HG03521 (cell line): ENCODE measurements around the gene GEMIN7.

Experiments
- ATAC-seq: cut with Tn5 transposase; IDR thresholded peaks from one replicate; pipeline ENCODE4 v1.9.1; 2021; ENCODE audit warnings: mild to moderate bottlenecking, moderate library complexity; ENCODE audit not compliant: unreplicated experiment

The GEMIN7 gene

GRCh38 chr19:45079063-45079910 lies at the start of gene GEMIN7:
GEMIN7 (plus strand) TSS chr19:45079260; CDS start chr19:45090115, 10,855 bp downstream.
- peak; percentile 32 for ATAC-seq

DNA sequence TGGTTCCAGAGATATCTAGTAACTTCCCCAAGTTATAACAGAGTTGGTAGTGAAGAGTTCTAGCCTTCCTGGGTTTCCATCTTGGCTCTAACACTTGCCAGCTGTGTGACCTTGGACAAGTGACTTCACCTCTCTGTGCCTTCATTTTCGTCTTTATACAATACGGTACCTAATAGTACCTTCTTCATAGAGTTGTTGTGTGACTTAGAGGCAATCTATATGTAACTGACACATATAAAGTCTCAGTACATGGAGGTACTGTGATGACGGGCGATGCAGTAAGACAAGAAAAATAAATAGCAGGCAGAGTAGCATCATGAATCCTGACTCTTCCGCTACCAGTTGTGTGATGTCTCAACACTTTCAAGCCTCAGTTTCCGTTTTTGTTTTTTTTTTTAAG lies 48.2 kb upstream of the GEMIN7 start:
- ATAC-seq: no peak

DNA sequence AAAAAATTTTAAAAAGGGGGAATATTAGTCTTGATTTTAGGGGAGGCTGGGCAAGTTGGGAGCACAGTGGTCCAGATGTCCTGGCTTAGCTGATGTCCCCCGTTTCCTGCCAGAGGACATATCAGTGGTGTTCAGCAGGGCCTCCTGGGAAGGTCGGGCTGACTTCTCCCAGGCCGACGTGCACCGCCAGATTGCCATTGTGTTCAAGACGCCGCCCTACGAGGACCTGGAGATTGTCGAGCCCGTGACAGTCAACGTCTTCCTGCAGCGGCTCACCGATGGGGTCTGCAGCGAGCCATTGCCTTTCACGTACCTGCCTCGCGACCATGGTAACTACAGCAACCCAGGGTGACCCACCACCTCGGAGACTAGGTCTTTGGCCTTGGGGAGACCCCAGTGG lies 46.6 kb upstream of the GEMIN7 start:
- no peak for ATAC-seq

- no peak for ATAC-seq
Observed at GRCh38 chr19:45035755-45036154, 43.3 kb upstream of the GEMIN7 start.

- no peak for ATAC-seq
Observed at GRCh38 chr19:45037393-45038169, 41.5 kb upstream of the GEMIN7 start.

- ATAC-seq: peak; percentile 85
Observed at GRCh38 chr19:45038931-45039893, 39.8 kb upstream of the GEMIN7 start, which contains the start of gene CLASRP. CLASRP (plus strand) TSS chr19:45039045; CDS start chr19:45040213, 1,168 bp downstream.

GRCh38 chr19:45040059-45040771 lies 38.8 kb upstream of the GEMIN7 start:
- no peak for ATAC-seq

DNA sequence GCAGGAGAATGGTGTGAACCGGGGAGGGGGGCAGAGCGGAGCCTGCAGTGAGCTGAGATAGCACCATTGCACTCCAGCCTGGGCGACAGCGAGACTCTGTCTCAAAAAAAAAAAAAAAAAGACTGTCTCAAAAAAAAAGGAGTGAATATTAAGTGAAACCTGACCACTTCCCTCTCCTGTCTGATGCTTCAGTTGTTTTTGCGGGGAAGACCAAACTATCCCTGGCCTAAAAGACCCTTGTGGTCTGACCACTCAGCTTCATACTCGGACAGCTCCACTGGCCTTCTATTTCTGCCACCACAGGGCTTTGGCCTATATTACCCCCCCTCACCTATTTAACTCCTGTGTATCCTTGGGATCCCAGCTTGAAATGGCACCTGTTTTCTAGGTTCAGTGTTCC lies 37.9 kb upstream of the GEMIN7 start:
- ATAC-seq: no peak

DNA sequence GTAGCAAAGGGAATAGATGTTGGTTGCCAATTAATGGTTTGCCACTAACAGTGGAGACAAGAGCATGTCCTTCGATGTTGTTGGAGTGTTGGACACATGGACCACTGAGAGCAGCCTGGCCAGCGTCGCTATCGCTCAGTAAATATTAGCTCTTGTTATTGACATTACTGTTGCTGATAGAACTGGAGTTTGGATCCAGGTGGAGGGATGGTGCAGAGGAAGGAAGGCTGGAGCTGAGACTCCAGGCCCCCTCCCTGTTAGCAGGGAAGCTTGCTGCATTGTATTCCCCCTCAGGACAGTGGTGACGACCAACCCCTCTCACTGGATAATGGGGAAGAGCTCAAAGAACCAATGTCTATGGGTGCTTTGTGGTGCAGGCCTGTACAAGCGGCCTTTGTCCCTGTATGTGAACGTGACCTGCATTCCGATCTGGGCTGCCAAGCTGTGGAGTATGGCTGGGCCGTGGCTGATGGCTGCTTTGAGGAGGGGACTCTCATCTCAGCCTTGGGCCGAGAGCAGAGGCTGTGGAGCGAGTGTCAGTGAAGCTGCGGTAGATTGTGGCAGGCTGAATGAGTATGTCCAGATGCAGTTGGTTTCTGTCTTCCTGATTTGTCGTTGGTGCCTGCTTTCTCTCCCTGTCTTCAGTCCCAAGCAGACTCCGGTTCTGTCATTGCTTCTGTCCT lies 33.2 kb upstream of the GEMIN7 start:
- ATAC-seq: no peak

GRCh38 chr19:45046355-45046754 lies 32.7 kb upstream of the GEMIN7 start:
- ATAC-seq: no peak

GRCh38 chr19:45047188-45047797 lies 31.8 kb upstream of the GEMIN7 start:
- ATAC-seq: no peak

- ATAC-seq: no peak
Observed at GRCh38 chr19:45049073-45049736, 29.9 kb upstream of the GEMIN7 start.

GRCh38 chr19:45050036-45050435 lies 29.0 kb upstream of the GEMIN7 start:
- ATAC-seq: no peak

GRCh38 chr19:45051929-45052579 lies 27.0 kb upstream of the GEMIN7 start:
- no peak for ATAC-seq

GRCh38 chr19:45056831-45057230 lies 22.2 kb upstream of the GEMIN7 start:
- no peak for ATAC-seq

GRCh38 chr19:45057444-45057843 lies 21.6 kb upstream of the GEMIN7 start:
- ATAC-seq: no peak

- no peak for ATAC-seq
Observed at GRCh38 chr19:45058622-45059159, 20.4 kb upstream of the GEMIN7 start.
